Stomach (tissue), 4 donors: ENCODE results near the gene GRIK2.
"Not testable (repeated sequence)": the region's sequence is repeated elsewhere in the genome, so short reads cannot be mapped to it uniquely, and the experiment has no call there.

Source experiments
- CTCF ChIP-seq, 7 experiments: fragments of 450-650 bp in 4 of 7; fragments of 200-600 bp in 3 of 7; sonication (generic) in 3 of 7; IDR thresholded peaks; one replicate each; pipeline ENCODE4 v1.5.1; 2016 to 2019; ENCODE audit warnings: antibody characterized with exemption in 7 of 7, control low read depth in 2 of 7, mild to moderate bottlenecking in 1 of 7
- EP300 ChIP-seq: sonication (generic); formaldehyde crosslinking; IDR thresholded peaks from one replicate; pipeline ENCODE4 v1.6.1; 2017; ENCODE audit warnings: antibody characterized with exemption
- POLR2A ChIP-seq, 4 donors: fragments of 450-650 bp; IDR thresholded peaks; one replicate each; pipeline ENCODE4 v1.6.1; 2016; ENCODE audit warnings: antibody characterized with exemption in 4 of 4, control low read depth in 2 of 4, mild to moderate bottlenecking in 1 of 4, moderate library complexity in 1 of 4
- POLR2AphosphoS5 ChIP-seq, 3 donors: sonication (generic); formaldehyde crosslinking; IDR thresholded peaks; one replicate each; pipeline ENCODE4 v1.6.1; 2016; ENCODE audit warnings: antibody characterized with exemption in 3 of 3

GRCh38 chr6:102088160-102088559 is 694.7 kb downstream of the GRIK2 start:
- not testable (repeated sequence) for TF ChIP-seq POLR2A (IDR thresholded peaks at IDR 0.05); CTCF (IDR thresholded peaks at IDR 0.05); EP300; POLR2AphosphoS5 (IDR thresholded peaks at IDR 0.05)
